Activated CD8-positive, alpha-beta memory T cell treated with anti-CD3 and anti-CD28 coated beads for 1 hour (primary cell): ENCODE data around the gene SETD6.
"Not testable (repeated sequence)": the region's sequence is repeated elsewhere in the genome, so short reads cannot be mapped to it uniquely, and the experiment has no call there.

Source experiments
- DNase-seq, 2 donors: peaks; one replicate each; pipeline ENCODE4 v3.0.0-alpha.2; 2020; ENCODE audit warnings: low read depth in 1 of 2; ENCODE audit errors: extremely low read depth in 1 of 2

The SETD6 gene

DNA sequence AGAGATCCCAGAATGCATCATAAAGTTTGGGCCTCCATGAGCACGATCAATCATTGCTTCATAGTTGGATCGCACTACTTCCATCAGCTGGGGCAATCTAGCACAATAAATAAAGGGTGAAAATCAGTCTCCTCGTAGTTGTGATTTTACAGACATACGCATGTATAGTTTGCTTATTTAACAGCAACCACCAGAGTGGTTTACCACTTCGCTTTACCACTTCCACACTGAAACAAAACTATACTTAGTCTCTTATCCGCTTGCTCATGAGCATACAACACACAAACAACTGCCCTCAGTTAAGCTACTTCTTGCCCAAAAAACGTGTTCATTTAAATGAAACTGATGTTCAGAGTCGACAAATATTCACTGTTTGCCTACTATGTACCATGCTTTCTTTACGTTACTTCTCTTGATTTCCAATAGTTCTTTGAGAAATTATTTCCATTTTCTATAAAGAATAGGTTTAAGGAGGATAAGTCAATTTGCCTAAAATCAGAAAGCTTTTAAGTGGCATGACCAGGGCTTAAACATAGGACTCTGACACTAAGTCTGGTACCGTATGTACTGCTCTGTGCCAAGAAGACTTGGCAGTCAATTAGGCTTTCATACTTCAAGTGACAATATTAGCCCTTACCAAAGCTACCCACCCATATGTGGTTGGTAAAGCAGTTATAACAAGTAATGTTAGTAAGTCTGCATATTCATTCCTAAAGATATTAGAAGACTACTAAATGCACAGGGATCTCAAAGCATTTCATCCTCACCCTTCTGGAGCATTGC, 22.0 kb downstream of the SETD6 start:
- no peak for DNase-seq

DNA sequence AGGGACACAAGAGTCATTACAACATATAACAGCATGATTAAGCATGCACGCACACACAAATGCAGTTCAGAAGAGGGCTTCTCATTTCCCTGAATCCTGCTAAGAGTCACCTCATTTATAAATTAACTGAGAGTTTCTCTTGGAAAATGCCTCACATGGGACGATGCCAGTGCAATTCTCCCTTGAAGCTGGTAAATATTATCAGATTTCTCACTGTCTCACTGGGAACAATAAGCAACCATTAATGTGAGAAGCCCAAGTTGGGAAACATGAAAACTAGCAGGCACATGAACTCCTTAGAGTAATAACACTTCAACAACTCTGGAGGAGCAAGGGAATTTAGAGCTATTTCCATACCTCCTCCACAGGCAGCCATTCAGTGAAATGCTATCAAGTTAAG, 26.4 kb downstream of the SETD6 start:
- no peak for DNase-seq

DNA sequence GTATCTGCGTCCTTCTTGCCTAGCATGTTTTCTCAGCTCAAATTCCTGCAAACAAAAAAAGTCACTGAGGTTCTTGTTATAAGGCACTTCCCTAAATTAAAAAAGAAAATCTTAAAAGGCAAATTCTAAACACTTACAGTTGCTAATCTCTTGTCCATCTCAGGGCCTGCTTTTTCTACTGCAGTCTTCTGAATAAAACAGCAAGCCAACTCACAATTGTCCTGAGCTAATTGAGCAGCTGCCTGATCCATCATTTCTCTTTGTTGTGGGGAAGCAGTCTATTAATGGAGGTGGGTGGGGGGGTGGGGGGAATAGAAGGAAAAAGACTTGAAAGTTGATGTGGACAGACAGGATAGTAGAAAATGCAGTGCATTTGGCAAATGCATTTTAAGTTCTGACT, 27.0 kb downstream of the SETD6 start:
- DNase-seq = no peak

DNA sequence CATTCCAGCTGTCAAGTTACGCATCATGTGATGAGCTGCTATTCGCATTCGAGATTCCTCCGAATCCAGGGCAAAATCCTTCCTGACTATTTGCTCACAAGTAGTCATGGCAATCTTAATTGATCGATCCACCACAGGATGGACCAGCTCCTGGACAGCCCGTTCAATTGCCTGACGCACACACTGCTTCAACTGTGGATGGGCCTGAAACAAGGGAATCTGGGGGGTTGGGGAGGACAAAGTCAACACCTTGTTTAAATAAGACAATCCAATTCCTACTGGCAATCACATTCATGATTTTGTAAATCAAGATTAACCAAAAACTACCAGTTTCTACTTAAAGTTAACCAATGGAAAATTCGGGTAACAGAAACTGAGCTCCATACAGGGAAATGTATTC, 28.4 kb downstream of the SETD6 start:
- no peak for DNase-seq

DNA sequence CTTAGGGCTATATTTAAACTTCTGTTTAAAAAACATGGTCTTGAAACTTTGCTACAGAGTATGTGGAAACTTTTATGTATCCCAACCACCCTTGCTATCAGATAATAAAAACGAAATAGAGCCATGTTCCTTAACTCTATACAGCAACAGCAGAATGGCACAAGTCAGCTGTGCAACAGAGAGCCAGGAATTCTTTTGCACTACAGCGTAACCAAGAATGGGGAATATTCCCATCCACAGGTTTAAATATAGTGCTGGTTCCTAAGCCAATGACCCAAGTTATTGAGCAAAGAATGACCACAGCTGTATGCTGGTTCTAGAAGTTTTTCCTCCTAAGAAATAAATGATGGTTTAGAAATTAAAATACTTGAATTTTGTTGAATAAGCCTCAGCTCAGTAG, 33.1 kb downstream of the SETD6 start:
- no peak for DNase-seq

DNA sequence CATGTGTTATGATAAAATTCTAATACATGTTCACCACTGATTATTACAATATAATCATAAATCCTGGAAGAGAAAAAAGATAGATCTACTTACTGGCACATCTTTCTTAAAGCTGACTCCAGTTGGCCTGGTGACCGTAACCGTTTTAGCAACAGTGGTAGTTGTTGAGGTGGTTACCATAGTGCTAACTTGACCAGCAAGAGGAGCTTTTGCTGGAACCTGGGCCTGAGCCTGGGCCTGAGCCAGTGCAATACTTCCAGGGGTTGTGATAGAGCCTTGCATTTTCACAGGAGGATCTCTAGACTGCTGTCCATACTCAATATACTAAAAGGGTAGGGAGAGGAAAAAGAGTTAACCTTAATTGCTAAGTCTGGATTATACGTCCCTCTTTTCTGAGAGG, 36.2 kb downstream of the SETD6 start:
- no peak for DNase-seq

DNA sequence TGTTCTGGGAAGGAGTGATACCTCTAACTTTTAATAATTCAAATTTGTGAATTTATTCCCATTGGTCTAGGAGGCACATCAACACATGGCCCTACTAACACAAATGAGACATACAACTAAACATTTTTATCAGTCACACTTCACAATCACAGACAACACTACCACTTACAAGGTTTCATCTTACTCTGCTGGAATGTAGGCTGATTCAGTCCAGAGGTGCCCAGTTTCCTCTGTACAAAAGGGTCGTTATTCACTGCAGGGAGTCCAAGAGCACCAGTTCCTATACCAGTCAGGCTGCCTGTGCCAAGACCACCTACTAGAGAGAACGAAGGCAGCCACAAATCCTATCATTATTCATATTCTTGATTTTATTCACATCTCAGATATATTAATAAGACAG, 41.4 kb downstream of the SETD6 start:
- no peak for DNase-seq

GRCh38 chr16:58563235-58563634, 47.9 kb downstream of the SETD6 start:
- no peak for DNase-seq

DNA sequence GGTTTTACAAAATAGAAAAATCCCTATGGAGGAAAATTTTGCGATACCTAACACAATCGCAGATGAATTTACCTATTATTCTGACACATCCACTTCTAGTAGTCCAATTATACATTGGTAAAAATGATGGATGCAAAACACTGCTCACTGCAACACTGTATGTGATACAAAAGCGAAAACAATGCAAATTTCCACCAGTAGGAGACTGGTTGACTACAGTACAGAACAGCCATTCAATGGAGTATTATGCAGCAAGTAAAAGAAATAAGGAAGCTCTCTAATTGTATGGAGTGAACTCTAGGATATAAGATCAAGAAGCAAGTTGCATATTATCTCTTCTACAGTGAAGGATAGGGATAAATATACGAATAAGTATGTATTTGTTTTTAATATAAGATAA, 48.5 kb downstream of the SETD6 start:
- no peak for DNase-seq

GRCh38 chr16:58565697-58566096, 50.4 kb downstream of the SETD6 start:
- DNase-seq = not testable (repeated sequence)
